ENCODE measurements around the gene SLIT3. TPM values are rescaled to one million over a fixed set of nuclear protein-coding genes. Genes with fewer than 3 reads are reported as not detected.

The SLIT3 gene
- total RNA-seq, 1 donor from 2014 or later, result 31.8 TPM

DNA sequence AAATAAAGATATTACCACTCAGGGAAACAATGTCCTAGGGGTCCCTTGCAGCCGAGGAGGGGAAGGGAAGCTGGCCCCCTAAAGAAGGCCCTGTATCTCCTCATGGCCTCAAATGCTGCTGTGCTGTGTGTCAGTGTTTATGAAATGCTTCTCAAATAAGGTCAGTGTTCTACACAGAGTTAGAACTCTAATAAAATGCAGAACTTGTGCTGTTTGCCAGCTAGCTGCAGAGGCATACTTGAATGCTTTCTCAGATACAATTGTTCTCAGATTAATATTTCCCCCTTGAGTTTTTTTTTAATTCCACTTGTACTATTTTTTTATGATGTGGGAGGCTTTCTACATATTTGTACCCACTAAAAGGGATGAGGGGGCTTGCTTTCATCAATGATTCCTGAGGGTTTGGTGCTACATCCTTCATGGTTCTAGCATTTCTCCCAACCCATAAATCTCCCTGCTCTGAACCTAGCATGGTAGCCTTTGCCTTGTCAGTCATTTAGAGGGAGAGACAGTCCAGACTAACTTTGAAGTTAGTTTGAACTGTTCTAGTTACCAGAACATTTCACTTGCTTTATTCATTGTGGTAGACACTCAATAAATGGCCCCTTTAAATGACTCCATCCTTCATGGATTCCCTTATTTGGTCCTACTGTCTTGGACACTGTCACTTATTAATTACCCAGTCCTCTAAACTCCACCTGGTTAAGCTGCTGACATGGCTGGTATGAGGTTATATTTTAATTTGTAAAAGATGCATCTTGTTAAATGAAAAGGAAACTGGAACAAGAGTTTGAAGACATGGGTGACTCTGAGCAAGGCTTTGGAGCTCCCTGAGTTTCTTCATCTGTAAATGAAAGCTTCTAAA, 12.6 kb downstream of the SLIT3 start:
- no peak overlapping the region for H3K4me3 Mint-ChIP-seq (ENCODE audit: unreplicated experiment)
- H3K9me3 Mint-ChIP-seq (ENCODE audit: unreplicated experiment), result peaks cover 4% of the 10 kb centered on the region
- peaks cover 2% of the 10 kb centered on the region for H3K27me3 Mint-ChIP-seq (ENCODE audit: unreplicated experiment)
- TF ChIP-seq, protein P1, sequence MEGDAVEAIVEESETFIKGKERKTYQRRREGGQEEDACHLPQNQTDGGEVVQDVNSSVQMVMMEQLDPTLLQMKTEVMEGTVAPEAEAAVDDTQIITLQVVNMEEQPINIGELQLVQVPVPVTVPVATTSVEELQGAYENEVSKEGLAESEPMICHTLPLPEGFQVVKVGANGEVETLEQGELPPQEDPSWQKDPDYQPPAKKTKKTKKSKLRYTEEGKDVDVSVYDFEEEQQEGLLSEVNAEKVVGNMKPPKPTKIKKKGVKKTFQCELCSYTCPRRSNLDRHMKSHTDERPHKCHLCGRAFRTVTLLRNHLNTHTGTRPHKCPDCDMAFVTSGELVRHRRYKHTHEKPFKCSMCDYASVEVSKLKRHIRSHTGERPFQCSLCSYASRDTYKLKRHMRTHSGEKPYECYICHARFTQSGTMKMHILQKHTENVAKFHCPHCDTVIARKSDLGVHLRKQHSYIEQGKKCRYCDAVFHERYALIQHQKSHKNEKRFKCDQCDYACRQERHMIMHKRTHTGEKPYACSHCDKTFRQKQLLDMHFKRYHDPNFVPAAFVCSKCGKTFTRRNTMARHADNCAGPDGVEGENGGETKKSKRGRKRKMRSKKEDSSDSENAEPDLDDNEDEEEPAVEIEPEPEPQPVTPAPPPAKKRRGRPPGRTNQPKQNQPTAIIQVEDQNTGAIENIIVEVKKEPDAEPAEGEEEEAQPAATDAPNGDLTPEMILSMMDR (IDR thresholded peaks at IDR 0.05), result no peak
- H3K4me1 Mint-ChIP-seq (ENCODE audit: unreplicated experiment), result no peaks in the 10 kb centered on the region
- H3K36me3 Mint-ChIP-seq (ENCODE audit: unreplicated experiment), result peaks cover 4% of the 10 kb centered on the region
- no peak for DNase-seq (ENCODE audit: extremely low spot score, unreplicated experiment)
- H3K27ac Mint-ChIP-seq (ENCODE audit: unreplicated experiment), result no peak overlapping the region

DNA sequence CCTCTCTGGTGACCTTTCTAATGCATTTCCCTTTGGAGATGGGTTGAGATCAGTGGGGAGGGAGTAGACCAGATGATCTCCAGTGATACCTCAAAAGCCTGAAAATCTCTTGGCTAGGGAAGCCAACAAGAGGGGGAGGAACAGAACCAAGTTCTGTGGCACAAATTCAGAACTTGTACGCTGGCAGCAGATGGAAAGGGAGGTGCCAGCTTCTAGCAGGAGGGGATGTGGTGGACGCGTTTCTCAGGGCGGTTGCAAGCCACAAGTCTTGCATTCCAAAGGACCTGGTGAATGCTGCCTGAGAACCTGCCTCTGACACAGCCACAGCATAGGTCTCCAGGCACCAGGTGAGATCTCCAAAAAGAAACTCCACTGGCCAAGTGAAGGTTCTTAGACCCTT, 13.4 kb downstream of the SLIT3 start:
- H3K9me3 Mint-ChIP-seq (ENCODE audit: unreplicated experiment), result peaks cover 4% of the 10 kb centered on the region
- no peak overlapping the region for H3K4me3 Mint-ChIP-seq (ENCODE audit: unreplicated experiment)
- TF ChIP-seq, protein P1 (IDR thresholded peaks at IDR 0.05), result no peak
- peaks cover 2% of the 10 kb centered on the region for H3K27me3 Mint-ChIP-seq (ENCODE audit: unreplicated experiment)
- DNase-seq (ENCODE audit: extremely low spot score, unreplicated experiment), result no peak
- H3K27ac Mint-ChIP-seq (ENCODE audit: unreplicated experiment), result no peak overlapping the region
- no peaks in the 10 kb centered on the region for H3K4me1 Mint-ChIP-seq (ENCODE audit: unreplicated experiment)
- peaks cover 4% of the 10 kb centered on the region for H3K36me3 Mint-ChIP-seq (ENCODE audit: unreplicated experiment)

DNA sequence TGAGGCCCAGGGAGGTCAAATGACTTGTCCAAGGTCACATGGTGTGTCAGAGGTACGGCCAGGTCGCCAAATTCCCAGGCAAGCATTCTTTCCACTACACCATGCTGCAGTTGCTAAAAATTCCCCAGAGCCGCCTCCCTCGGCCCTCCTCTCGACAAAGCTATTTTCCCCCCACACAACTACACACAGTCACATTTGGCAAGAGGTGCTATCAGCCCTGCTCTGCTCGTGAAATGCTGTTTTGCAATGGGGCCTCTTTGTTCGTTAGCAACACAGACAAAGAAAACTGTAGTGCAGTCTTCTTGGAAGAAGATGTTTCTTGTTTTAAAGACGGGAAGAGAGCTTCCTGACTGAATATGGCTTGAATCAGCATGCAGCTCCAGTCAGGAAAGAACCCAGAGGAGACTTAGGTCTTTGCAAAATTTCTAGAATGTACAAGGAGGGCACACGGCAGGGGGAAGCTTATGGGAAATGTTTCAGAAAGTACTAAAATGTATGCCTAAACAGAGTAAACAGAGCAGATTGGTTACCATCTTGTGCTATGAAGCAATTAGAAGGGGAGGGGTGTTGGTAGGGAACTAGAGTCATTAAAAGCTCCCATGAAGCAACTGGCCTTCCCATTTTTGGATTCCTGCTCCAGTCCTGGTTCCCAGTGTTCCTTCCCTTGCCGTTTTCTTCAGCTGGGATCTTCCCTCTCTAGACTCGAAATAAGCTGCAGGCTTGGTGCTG, 14.2 kb downstream of the SLIT3 start:
- DNase-seq (ENCODE audit: extremely low spot score, unreplicated experiment), result no peak
- peaks cover 4% of the 10 kb centered on the region for H3K9me3 Mint-ChIP-seq (ENCODE audit: unreplicated experiment)
- TF ChIP-seq, protein P1 (IDR thresholded peaks at IDR 0.05), result no peak

DNA sequence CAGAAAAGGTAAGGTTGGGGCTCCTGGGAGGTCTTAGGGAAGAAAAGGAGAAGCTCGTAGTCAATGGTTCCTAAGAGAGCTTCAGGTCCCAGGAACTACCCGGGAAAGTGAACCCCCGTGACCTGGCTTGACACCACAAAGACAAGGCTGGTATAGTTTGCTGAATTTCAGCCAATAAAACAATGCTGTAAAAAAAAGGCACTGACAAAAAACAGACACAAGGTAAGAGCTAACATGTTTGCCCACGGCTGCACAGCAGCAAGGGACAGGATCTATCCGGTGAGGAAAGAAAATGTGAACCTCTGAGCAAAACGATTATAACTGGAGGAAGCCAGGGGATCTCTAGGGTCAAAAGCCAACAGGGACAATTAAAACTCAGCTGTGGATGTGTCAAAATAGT, 17.1 kb downstream of the SLIT3 start:
- no peak for DNase-seq (ENCODE audit: extremely low spot score, unreplicated experiment)
- TF ChIP-seq, protein P1 (IDR thresholded peaks at IDR 0.05), result no peak
- Mint-ChIP-seq H3K27ac (ENCODE audit: unreplicated experiment) (no peak overlapping the region), H3K4me3 (ENCODE audit: unreplicated experiment) (no peak overlapping the region), H3K27me3 (ENCODE audit: unreplicated experiment) (no peaks in the 10 kb centered on the region), H3K36me3 (ENCODE audit: unreplicated experiment) (peaks cover 4% of the 10 kb centered on the region), H3K9me3 (ENCODE audit: unreplicated experiment) (peaks cover 4% of the 10 kb centered on the region), H3K4me1 (ENCODE audit: unreplicated experiment) (no peaks in the 10 kb centered on the region)

More for the DNA sequence above, 14.2 kb downstream of the SLIT3 start:
- H3K27me3 Mint-ChIP-seq (ENCODE audit: unreplicated experiment), result peaks cover 2% of the 10 kb centered on the region
- H3K36me3 Mint-ChIP-seq (ENCODE audit: unreplicated experiment), result peaks cover 4% of the 10 kb centered on the region
- H3K27ac Mint-ChIP-seq (ENCODE audit: unreplicated experiment), result no peak overlapping the region
- no peak overlapping the region for H3K4me3 Mint-ChIP-seq (ENCODE audit: unreplicated experiment)
- H3K4me1 Mint-ChIP-seq (ENCODE audit: unreplicated experiment), result no peaks in the 10 kb centered on the region

- DNase-seq (ENCODE audit: extremely low spot score, unreplicated experiment), result no peak
- H3K4me1 Mint-ChIP-seq (ENCODE audit: unreplicated experiment), result no peaks in the 10 kb centered on the region
- TF ChIP-seq, protein P1 (IDR thresholded peaks at IDR 0.05), result no peak
- no peaks in the 10 kb centered on the region for H3K27me3 Mint-ChIP-seq (ENCODE audit: unreplicated experiment)
- peaks cover 4% of the 10 kb centered on the region for H3K9me3 Mint-ChIP-seq (ENCODE audit: unreplicated experiment)
- H3K36me3 Mint-ChIP-seq (ENCODE audit: unreplicated experiment), result peaks cover 4% of the 10 kb centered on the region
- H3K27ac Mint-ChIP-seq (ENCODE audit: unreplicated experiment), result no peak overlapping the region
- no peak overlapping the region for H3K4me3 Mint-ChIP-seq (ENCODE audit: unreplicated experiment)
Measured at GRCh38 chr5:169281625-169282024, 19.3 kb downstream of the SLIT3 start.
